Breast epithelium (tissue), 4 donors: ENCODE measurements around the gene ZNF320. TPM values are rescaled to one million over a fixed set of nuclear protein-coding genes. Genes with fewer than 3 reads are reported as not detected.
"Not testable (repeated sequence)": the region's sequence is repeated elsewhere in the genome, so short reads cannot be mapped to it uniquely, and the experiment has no call there.

ENCODE experiments used
- DNase-seq, 2 donors: peaks; one replicate each; pipeline ENCODE4 v3.0.0-alpha.2; 2019; ENCODE audit warnings: low spot score in 2 of 2
- H3K27ac ChIP-seq, 2 donors: fragments of 200-600 bp; sonication (generic) in 1 of 2; one replicate each; pipeline ENCODE4 v1.5.1; 2016 to 2019; ENCODE audit warnings: mild to moderate bottlenecking in 1 of 2
- H3K27me3 ChIP-seq, 2 donors: fragments of 200-600 bp; sonication (generic) in 1 of 2; one replicate each; pipeline versions ENCODE4 v1.5.1 to v1.6.0; 2017 to 2019; ENCODE audit warnings: control low read depth in 1 of 2, mild to moderate bottlenecking in 1 of 2
- H3K36me3 ChIP-seq: fragments of 200-600 bp; one replicate; pipeline ENCODE4 v1.5.1; 2019
- H3K4me1 ChIP-seq, 2 donors: fragments of 200-600 bp; sonication (generic); one replicate each; pipeline ENCODE4 v1.5.1; 2016 to 2019; ENCODE audit warnings: control low read depth in 1 of 2
- H3K4me3 ChIP-seq, 3 donors: fragments of 200-600 bp; sonication (generic); 1 replicate in 2 of 3; 2 replicates in 1 of 3; pipeline ENCODE4 v1.5.1; 2016 to 2019; ENCODE audit warnings: mild to moderate bottlenecking in 3 of 3, moderate library complexity in 2 of 3
- H3K9me3 ChIP-seq, 2 donors: fragments of 200-600 bp; sonication (generic) in 1 of 2; one replicate each; pipeline ENCODE4 v1.5.1; 2016 to 2019; ENCODE audit warnings: control low read depth in 1 of 2
- POLR2A ChIP-seq: fragments of 450-650 bp; IDR thresholded peaks from one replicate; pipeline ENCODE4 v1.6.1; 2016; ENCODE audit warnings: antibody characterized with exemption, mild to moderate bottlenecking, moderate library complexity
- POLR2AphosphoS5 ChIP-seq, 3 donors: sonication (generic); formaldehyde crosslinking; IDR thresholded peaks; one replicate each; pipeline ENCODE4 v1.6.1; 2017; ENCODE audit warnings: antibody characterized with exemption in 3 of 3
- intact Hi-C: fragments of 100-400 bp; cut with DNase I; formaldehyde crosslinking; loops from one replicate; pipeline ENCODE4 v1.15.1; 2023; ENCODE audit warnings: low total_unique reads
- total RNA-seq, 3 donors: library from RNA; depleted of rRNA; stranded (reverse); fragments of >200 nt; gene quantifications; one replicate each; pipeline ENCODE4 v1.1.0, GENCODE V29; 2016
- TF ChIP-seq, protein P1 (sequence below), 3 donors: fragments of 450-650 bp; IDR thresholded peaks; one replicate each; pipeline ENCODE4 v1.5.1; 2016 to 2017; ENCODE audit warnings: antibody characterized with exemption in 3 of 3, mild to moderate bottlenecking in 3 of 3, moderate library complexity in 3 of 3

The ZNF320 gene
- 10 to 100 TPM; 15.2 to 22.0 (median 18.4) TPM for total RNA-seq

DNA sequence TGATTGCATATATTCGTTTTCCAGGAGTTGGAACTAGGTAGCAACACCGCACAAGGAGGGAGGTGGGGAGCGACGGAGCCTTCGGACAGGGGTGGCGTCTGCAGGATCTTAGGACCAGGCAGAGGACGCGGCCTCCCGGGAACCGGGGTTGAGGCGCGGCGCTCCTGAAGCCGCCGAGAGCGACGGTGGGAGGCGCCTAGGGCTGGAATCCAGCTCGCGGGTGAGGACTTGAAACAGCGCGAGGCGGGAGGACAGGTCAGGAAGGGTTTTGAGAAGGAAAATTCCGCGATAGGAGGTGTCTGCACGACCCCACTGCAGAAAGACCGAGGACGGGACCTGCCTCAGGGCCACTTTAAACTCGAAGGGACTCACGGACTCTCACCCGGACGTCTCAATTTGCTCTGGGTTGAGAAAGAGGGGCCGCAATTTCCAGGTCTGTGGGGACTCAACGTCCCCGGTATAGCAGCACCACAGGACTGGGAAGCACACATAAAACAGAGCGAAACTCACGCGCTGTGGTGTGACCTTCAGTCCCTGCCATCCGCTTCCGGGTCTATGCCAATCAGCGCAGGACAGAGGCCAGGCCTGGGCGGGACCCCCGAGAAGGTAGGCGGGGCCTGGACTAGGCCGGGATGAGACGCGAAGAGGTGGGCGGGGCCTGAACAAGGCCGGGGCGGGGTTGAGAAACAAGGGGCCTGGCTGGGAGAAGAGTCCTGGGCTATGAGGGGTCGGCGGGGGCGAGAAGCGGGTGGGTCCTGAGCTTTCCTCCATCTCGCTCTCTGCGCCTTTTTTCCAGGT lies at the start of gene ZNF320:
Gene ZNF320, minus strand, starts transcription at position 498 of the 798 bp plus-strand sequence. CDS start 7,380 bp downstream, outside the sequence.
- TF ChIP-seq, protein P1, sequence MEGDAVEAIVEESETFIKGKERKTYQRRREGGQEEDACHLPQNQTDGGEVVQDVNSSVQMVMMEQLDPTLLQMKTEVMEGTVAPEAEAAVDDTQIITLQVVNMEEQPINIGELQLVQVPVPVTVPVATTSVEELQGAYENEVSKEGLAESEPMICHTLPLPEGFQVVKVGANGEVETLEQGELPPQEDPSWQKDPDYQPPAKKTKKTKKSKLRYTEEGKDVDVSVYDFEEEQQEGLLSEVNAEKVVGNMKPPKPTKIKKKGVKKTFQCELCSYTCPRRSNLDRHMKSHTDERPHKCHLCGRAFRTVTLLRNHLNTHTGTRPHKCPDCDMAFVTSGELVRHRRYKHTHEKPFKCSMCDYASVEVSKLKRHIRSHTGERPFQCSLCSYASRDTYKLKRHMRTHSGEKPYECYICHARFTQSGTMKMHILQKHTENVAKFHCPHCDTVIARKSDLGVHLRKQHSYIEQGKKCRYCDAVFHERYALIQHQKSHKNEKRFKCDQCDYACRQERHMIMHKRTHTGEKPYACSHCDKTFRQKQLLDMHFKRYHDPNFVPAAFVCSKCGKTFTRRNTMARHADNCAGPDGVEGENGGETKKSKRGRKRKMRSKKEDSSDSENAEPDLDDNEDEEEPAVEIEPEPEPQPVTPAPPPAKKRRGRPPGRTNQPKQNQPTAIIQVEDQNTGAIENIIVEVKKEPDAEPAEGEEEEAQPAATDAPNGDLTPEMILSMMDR (IDR thresholded peaks at IDR 0.05) = peak in 1 of 3 donors; percentile 13
- peak; percentile 69 for TF ChIP-seq POLR2A
- peak; percentile 61 to 80 (median 80) for TF ChIP-seq POLR2AphosphoS5 (IDR thresholded peaks at IDR 0.05)
- Histone ChIP-seq H3K27ac (peak within 1 kb of the TSS; percentile 93 to 95), H3K36me3 (no peaks in the 10 kb centered on the region), H3K9me3 (no peaks in the 10 kb centered on the region), H3K4me1 (peaks cover 0 to 5% of the 10 kb centered on the region in 2 donors), H3K4me3 (peak within 1 kb of the TSS; percentile 69 to 84 (median 78)), H3K27me3 (no peaks in the 10 kb centered on the region)
- intact Hi-C loops = no loop called here
- DNase-seq = peak; percentile 96 to 97

DNA sequence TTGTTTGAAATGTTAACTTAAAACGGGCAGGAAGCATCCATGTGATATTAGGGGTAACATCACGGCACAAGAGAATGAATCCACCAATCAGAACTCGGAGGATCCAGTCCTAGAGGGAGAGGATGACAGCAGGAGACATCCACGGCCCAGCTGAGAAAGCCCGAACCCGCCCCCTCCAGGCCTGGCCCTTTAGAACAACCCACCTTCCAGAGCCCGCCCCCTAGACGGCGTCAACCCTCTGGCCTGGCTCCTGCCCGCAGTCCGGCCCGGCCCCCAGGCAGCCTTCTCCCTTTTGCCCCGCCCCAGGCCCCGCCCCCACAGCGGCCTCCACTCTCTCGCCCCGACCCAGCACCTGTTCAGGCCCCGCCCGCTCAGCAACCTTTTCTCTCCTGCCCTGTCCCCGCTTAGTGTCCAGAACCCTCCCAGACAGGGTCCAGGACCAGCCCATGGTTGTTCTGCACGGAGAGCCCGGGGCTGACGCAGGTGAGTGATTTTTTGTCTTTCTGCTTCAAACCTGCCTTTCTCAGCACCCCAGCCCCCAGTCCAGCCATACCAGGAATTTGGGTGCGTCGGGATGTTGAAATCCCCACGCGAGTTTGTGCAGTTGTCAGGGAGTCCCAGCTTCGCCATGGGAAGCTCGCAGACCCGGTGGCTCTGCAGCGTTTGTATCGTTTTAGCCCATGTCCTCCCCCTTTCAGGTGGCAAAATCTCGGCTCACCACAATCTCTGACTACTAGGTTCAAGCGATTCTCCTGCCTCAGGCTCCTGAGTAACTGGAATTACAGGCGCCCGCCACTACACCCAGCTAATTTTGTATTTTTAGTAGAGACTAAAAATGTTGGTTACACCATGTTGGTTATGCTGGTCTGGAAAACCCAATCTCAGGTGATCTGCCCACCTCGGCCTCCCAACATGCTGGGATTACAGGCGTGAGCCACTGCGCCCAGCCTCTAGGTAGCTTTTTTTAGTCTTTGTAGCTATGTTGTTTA lies 49.2 kb upstream of the ZNF320 start:
- intact Hi-C loops = no loop called here
- peak overlapping the region in 1 of 2 donors; percentile 62 for H3K27ac ChIP-seq
- no peaks in the 10 kb centered on the region for H3K27me3 ChIP-seq
- H3K4me1 ChIP-seq = no peaks in the 10 kb centered on the region
- peak in 1 of 2 donors; percentile 26 for DNase-seq
- no peak for TF ChIP-seq POLR2AphosphoS5 (IDR thresholded peaks at IDR 0.05)
- TF ChIP-seq POLR2A = no peak
- TF ChIP-seq, protein P1 (IDR thresholded peaks at IDR 0.05) = no peak
- peaks cover 1% of the 10 kb centered on the region for H3K36me3 ChIP-seq
- H3K4me3 ChIP-seq = peak overlapping the region in 1 of 3 donors; percentile 44
- peaks cover 21 to 57% of the 10 kb centered on the region in 2 donors for H3K9me3 ChIP-seq

DNA sequence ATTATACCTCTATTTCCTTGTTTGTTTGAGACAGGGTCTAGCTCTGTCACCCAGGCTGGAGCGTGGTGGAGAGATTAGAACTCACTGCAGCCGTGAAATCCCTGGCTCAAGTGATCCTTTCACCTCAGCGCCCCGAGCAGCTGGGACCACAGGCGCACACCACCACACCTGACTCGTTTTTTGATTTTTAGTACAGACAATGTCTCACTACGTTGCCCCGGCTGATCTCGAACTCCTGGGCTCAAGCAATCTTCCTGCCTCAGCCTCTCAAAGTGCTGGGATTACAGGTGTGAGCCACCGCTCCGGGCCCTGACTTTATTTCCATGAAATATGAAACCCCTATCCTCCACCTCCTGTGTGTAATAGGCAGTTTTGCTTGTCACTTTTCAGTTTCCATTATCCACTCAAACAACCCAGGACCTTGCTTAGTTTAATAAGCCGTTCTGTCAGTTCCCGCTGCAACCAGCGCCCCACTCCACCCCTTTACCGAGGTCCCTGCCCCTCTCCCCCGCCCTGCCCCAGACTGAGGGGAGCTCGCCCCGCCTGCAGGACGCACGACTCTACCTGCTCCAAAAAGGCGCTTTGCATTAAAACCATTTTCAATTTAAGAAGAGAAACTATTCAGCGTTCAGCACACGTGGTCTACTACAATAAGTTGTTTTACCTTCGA lies 48.4 kb upstream of the ZNF320 start:
- Histone ChIP-seq H3K27me3 (no peaks in the 10 kb centered on the region), H3K27ac (peak overlapping the region in 1 of 2 donors; percentile 62), H3K4me3 (peak overlapping the region in 1 of 3 donors; percentile 44), H3K36me3 (no peaks in the 10 kb centered on the region), H3K9me3 (peaks cover 21 to 49% of the 10 kb centered on the region in 2 donors), H3K4me1 (no peaks in the 10 kb centered on the region)
- no peak for DNase-seq
- TF ChIP-seq POLR2AphosphoS5 (IDR thresholded peaks at IDR 0.05) (no peak), POLR2A (no peak)
- TF ChIP-seq, protein P1 (IDR thresholded peaks at IDR 0.05) = no peak
- intact Hi-C loops = no loop called here

DNA sequence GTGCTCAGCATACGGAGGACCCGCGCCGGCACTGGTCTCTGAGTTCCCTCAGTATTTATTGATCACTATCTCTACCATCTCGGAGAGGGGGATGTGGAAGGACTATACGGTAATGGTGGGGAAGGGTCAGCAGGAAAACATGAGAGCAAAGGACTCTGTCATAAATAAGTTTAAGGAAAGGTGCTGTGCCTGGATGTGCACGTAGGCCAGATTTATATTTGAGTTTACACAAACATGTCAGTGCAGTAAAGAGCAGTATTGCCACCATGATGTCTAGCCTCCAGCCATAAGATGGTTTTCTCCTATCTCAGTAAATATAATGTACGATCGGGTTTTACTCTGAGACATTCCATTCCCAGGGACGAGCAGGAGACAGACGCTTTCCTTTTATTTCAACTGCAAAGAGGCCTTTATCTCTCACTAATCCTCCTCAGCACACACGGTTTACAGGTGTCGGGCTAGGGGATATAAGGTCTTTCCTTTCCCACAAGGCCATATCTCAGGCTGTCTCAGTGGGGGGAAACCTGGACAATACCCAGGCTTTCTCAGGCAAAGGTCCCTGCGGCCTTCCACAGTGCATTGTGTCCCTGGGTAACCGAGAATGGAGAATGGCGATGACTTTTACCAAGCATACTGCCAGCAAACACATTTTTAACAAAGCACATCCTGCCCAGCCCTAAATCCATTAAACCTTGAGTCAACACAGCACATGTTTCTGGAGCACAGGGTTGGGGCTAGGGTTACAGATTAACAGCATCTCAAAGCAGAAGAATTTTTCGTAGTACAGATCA lies 47.5 kb upstream of the ZNF320 start:
- H3K4me1 ChIP-seq, H3K4me3 ChIP-seq, H3K36me3 ChIP-seq, H3K27ac ChIP-seq, H3K27me3 ChIP-seq, intact Hi-C loops, DNase-seq: not testable (repeated sequence)
- peaks cover 14 to 40% of the 10 kb centered on the region in 2 donors for H3K9me3 ChIP-seq
